Measurements from ENCODE around the gene EP300. TPM values are rescaled to one million over a fixed set of nuclear protein-coding genes. Genes with fewer than 3 reads are reported as not detected.
"Not testable (repeated sequence)": the region's sequence is repeated elsewhere in the genome, so short reads cannot be mapped to it uniquely, and the experiment has no call there.

The EP300 gene
- total and polyA plus RNA-seq, 2 experiments from 2014 or later, result 28.5 to 60.1 TPM

- Histone ChIP-seq H3K36me3 (no peaks in the 10 kb centered on the region), H3K27me3 (no peaks in the 10 kb centered on the region), H3K9me3 (ENCODE audit: low read depth) (no peaks in the 10 kb centered on the region), H3K4me3 (no peak overlapping the region), H3K4me1 (ENCODE audit: low read depth) (no peaks in the 10 kb centered on the region), H3K27ac (no peak overlapping the region)
- no peak for DNase-seq (ENCODE audit: low read depth in 1 of 2, low spot score in 1 of 2)
- no peak for TF ChIP-seq CTCF (IDR thresholded peaks at IDR 0.05; ENCODE audit: low read depth, low read length)
Measured at GRCh38 chr22:41050883-41051282, 41.5 kb upstream of the EP300 start.

- Histone ChIP-seq H3K27me3 (no peaks in the 10 kb centered on the region), H3K4me1 (ENCODE audit: low read depth) (no peaks in the 10 kb centered on the region), H3K4me3 (no peak overlapping the region), H3K27ac (peak overlapping the region; percentile 30), H3K9me3 (ENCODE audit: low read depth) (no peaks in the 10 kb centered on the region), H3K36me3 (no peaks in the 10 kb centered on the region)
- peak in 1 of 2 donors; percentile 70 for DNase-seq (ENCODE audit: low read depth in 1 of 2, low spot score in 1 of 2)
- no peak for TF ChIP-seq CTCF (IDR thresholded peaks at IDR 0.05; ENCODE audit: low read depth, low read length)
Measured at GRCh38 chr22:41052661-41053490, 39.5 kb upstream of the EP300 start.

GRCh38 chr22:41057076-41057475 lies 35.3 kb upstream of the EP300 start:
- no peaks in the 10 kb centered on the region for H3K9me3 ChIP-seq (ENCODE audit: low read depth)
- no peak overlapping the region for H3K4me3 ChIP-seq
- H3K27me3 ChIP-seq, result no peaks in the 10 kb centered on the region
- H3K27ac ChIP-seq, result no peak overlapping the region
- no peaks in the 10 kb centered on the region for H3K4me1 ChIP-seq (ENCODE audit: low read depth)
- TF ChIP-seq CTCF (IDR thresholded peaks at IDR 0.05; ENCODE audit: low read depth, low read length), result no peak
- no peaks in the 10 kb centered on the region for H3K36me3 ChIP-seq
- DNase-seq (ENCODE audit: low read depth in 1 of 2, low spot score in 1 of 2), result no peak

GRCh38 chr22:41062146-41062545 lies 30.2 kb upstream of the EP300 start:
- Histone ChIP-seq H3K4me1 (ENCODE audit: low read depth) (no peaks in the 10 kb centered on the region), H3K27ac (no peak overlapping the region), H3K27me3 (no peaks in the 10 kb centered on the region), H3K36me3 (no peaks in the 10 kb centered on the region), H3K9me3 (ENCODE audit: low read depth) (no peaks in the 10 kb centered on the region), H3K4me3 (no peak overlapping the region)
- DNase-seq (ENCODE audit: low read depth in 1 of 2, low spot score in 1 of 2), result no peak
- TF ChIP-seq CTCF (IDR thresholded peaks at IDR 0.05; ENCODE audit: low read depth, low read length), result no peak

- not testable (repeated sequence) for H3K4me3 ChIP-seq; H3K27ac ChIP-seq; H3K9me3 ChIP-seq (ENCODE audit: low read depth); DNase-seq (ENCODE audit: low read depth in 1 of 2, low spot score in 1 of 2); H3K36me3 ChIP-seq; H3K27me3 ChIP-seq; H3K4me1 ChIP-seq (ENCODE audit: low read depth)
Measured at GRCh38 chr22:41064326-41064725, 28.1 kb upstream of the EP300 start.

GRCh38 chr22:41066341-41066740 lies 26.1 kb upstream of the EP300 start:
- not testable (repeated sequence) for H3K27ac ChIP-seq; H3K4me3 ChIP-seq; H3K9me3 ChIP-seq (ENCODE audit: low read depth); H3K36me3 ChIP-seq; H3K4me1 ChIP-seq (ENCODE audit: low read depth); H3K27me3 ChIP-seq; DNase-seq (ENCODE audit: low read depth in 1 of 2, low spot score in 1 of 2)

- DNase-seq (ENCODE audit: low read depth in 1 of 2, low spot score in 1 of 2); H3K27me3 ChIP-seq; H3K9me3 ChIP-seq (ENCODE audit: low read depth); H3K4me3 ChIP-seq; H3K27ac ChIP-seq; H3K36me3 ChIP-seq; H3K4me1 ChIP-seq (ENCODE audit: low read depth): not testable (repeated sequence)
Measured at GRCh38 chr22:41067968-41068367, 24.4 kb upstream of the EP300 start.
